Measurements from ENCODE around the gene RAD18. TPM values are rescaled to one million over a fixed set of nuclear protein-coding genes. Genes with fewer than 3 reads are reported as not detected.
A peak's percentile ranks its signal among the peaks of the same experiment; 100 is the strongest.

RAD18 gene
- total RNA-seq, 2 donors from 2014 or later, result 18.2 to 20.8 TPM

GRCh38 chr3:8835385-8835784 lies 127.9 kb downstream of the RAD18 start:
- Histone ChIP-seq H3K4me3 (ENCODE audit: low read length) (no peak overlapping the region), H3K9ac (ENCODE audit: extremely low read depth, low read length, poor library complexity, severe bottlenecking) (no peak overlapping the region), H3K4me1 (ENCODE audit: control insufficient read depth, insufficient read depth, low read length) (no peaks in the 10 kb centered on the region), H3K36me3 (ENCODE audit: control insufficient read depth, insufficient read depth, low read length) (no peaks in the 10 kb centered on the region), H3K27me3 (ENCODE audit: control insufficient read depth, insufficient read depth, low read length, poor library complexity, severe bottlenecking) (no peaks in the 10 kb centered on the region), H3K9me3 (ENCODE audit: control insufficient read depth, low read length) (no peaks in the 10 kb centered on the region), H3K27ac (ENCODE audit: low read depth, low read length) (no peak overlapping the region)
- TF ChIP-seq CTCF (conservative IDR thresholded peaks at IDR 0.05), result no peak
- no peaks in the 10 kb centered on the region for H3K36me3 Mint-ChIP-seq (ENCODE audit: low read depth)
- H3K27ac Mint-ChIP-seq, result no peak overlapping the region
- H3K4me3 Mint-ChIP-seq, result no peak overlapping the region
- H3K4me1 Mint-ChIP-seq, result peaks cover under 1% of the 10 kb centered on the region
- H3K9me3 Mint-ChIP-seq, result no peaks in the 10 kb centered on the region
- 89 to 97% methylated on average over 3 to 4 of the region's 4 CpGs for WGBS, 2 experiments (ENCODE audit: insufficient coverage in 1 of 2, insufficient read length in 1 of 2)
- peak; percentile 49 for DNase-seq
- H3K27me3 Mint-ChIP-seq (ENCODE audit: insufficient read depth), result peaks cover 6% of the 10 kb centered on the region

- no peaks in the 10 kb centered on the region for H3K36me3 ChIP-seq (ENCODE audit: control insufficient read depth, insufficient read depth, low read length)
- TF ChIP-seq CTCF (conservative IDR thresholded peaks at IDR 0.05), result no peak
- H3K4me3 ChIP-seq (ENCODE audit: low read length), result no peak overlapping the region
- 95 to 97% methylated on average over 4 to 6 of the region's 6 CpGs for WGBS, 2 experiments (ENCODE audit: insufficient coverage in 1 of 2, insufficient read length in 1 of 2)
- Mint-ChIP-seq H3K36me3 (ENCODE audit: low read depth) (no peaks in the 10 kb centered on the region), H3K27me3 (ENCODE audit: insufficient read depth) (peaks cover 6% of the 10 kb centered on the region), H3K4me1 (no peaks in the 10 kb centered on the region), H3K27ac (no peak overlapping the region), H3K9me3 (no peaks in the 10 kb centered on the region), H3K4me3 (no peak overlapping the region)
- H3K4me1 ChIP-seq (ENCODE audit: control insufficient read depth, insufficient read depth, low read length), result no peaks in the 10 kb centered on the region
- no peaks in the 10 kb centered on the region for H3K9me3 ChIP-seq (ENCODE audit: control insufficient read depth, low read length)
- no peak overlapping the region for H3K9ac ChIP-seq (ENCODE audit: extremely low read depth, low read length, poor library complexity, severe bottlenecking)
- H3K27ac ChIP-seq (ENCODE audit: low read depth, low read length), result no peak overlapping the region
- no peak for DNase-seq
- no peaks in the 10 kb centered on the region for H3K27me3 ChIP-seq (ENCODE audit: control insufficient read depth, insufficient read depth, low read length, poor library complexity, severe bottlenecking)
These were observed 128.3 kb downstream of the RAD18 start for GRCh38 chr3:8834974-8835373.

- no peak overlapping the region for H3K4me3 Mint-ChIP-seq
- no peaks in the 10 kb centered on the region for H3K36me3 ChIP-seq (ENCODE audit: control insufficient read depth, insufficient read depth, low read length)
- no peaks in the 10 kb centered on the region for H3K9me3 ChIP-seq (ENCODE audit: control insufficient read depth, low read length)
- no peaks in the 10 kb centered on the region for H3K27me3 ChIP-seq (ENCODE audit: control insufficient read depth, insufficient read depth, low read length, poor library complexity, severe bottlenecking)
- TF ChIP-seq CTCF (conservative IDR thresholded peaks at IDR 0.05), result no peak
- H3K4me1 ChIP-seq (ENCODE audit: control insufficient read depth, insufficient read depth, low read length), result peaks cover 4% of the 10 kb centered on the region
- no peak overlapping the region for H3K4me3 ChIP-seq (ENCODE audit: low read length)
- no peak for DNase-seq
- no peaks in the 10 kb centered on the region for H3K9me3 Mint-ChIP-seq
- no peaks in the 10 kb centered on the region for H3K27me3 Mint-ChIP-seq (ENCODE audit: insufficient read depth)
- no peak overlapping the region for H3K27ac ChIP-seq (ENCODE audit: low read depth, low read length)
- no peak overlapping the region for H3K27ac Mint-ChIP-seq
- H3K9ac ChIP-seq (ENCODE audit: extremely low read depth, low read length, poor library complexity, severe bottlenecking), result no peak overlapping the region
- H3K36me3 Mint-ChIP-seq (ENCODE audit: low read depth), result no peaks in the 10 kb centered on the region
- 88% methylated on average over 1 of the region's 1 CpG; no CpG with 5 or more reads in 1 of the 2 experiments for WGBS, 2 experiments (ENCODE audit: insufficient coverage in 1 of 2, insufficient read length in 1 of 2)
- H3K4me1 Mint-ChIP-seq, result peaks cover 12% of the 10 kb centered on the region
These were observed 135.6 kb downstream of the RAD18 start for GRCh38 chr3:8827641-8828040.

Other genes starting within 250 kb of the RAD18 start
- not detected for gene CAV3, start 229.7 kb downstream of the RAD18 start, total RNA-seq
- gene OXTR, start 193.9 kb downstream of the RAD18 start, total RNA-seq, result 10 to 100 TPM; 10.6 to 13.1 TPM